Astrocyte (in vitro differentiated cells and primary cell): ENCODE results near the gene LRRK1.

Source experiments
- EZH2 ChIP-seq: IDR thresholded peaks from 2 replicates; pipeline ENCODE4 v1.6.1; 2012; ENCODE audit warnings: mild to moderate bottlenecking, low read length, inconsistent platforms; ENCODE audit not compliant: insufficient read depth
- TF ChIP-seq, protein P1 (sequence below): IDR thresholded peaks from 2 replicates; pipeline ENCODE4 v1.5.1; 2011; ENCODE audit warnings: low read depth, mild to moderate bottlenecking, inconsistent platforms, low read length, moderate library complexity; ENCODE audit not compliant: insufficient read depth

- TF ChIP-seq EZH2, result no peak
- TF ChIP-seq, protein P1, sequence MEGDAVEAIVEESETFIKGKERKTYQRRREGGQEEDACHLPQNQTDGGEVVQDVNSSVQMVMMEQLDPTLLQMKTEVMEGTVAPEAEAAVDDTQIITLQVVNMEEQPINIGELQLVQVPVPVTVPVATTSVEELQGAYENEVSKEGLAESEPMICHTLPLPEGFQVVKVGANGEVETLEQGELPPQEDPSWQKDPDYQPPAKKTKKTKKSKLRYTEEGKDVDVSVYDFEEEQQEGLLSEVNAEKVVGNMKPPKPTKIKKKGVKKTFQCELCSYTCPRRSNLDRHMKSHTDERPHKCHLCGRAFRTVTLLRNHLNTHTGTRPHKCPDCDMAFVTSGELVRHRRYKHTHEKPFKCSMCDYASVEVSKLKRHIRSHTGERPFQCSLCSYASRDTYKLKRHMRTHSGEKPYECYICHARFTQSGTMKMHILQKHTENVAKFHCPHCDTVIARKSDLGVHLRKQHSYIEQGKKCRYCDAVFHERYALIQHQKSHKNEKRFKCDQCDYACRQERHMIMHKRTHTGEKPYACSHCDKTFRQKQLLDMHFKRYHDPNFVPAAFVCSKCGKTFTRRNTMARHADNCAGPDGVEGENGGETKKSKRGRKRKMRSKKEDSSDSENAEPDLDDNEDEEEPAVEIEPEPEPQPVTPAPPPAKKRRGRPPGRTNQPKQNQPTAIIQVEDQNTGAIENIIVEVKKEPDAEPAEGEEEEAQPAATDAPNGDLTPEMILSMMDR, result no peak
Observed at GRCh38 chr15:101091080-101092017, 172.2 kb downstream of the LRRK1 start.
